Keratinocyte (primary cell): ENCODE measurements around the gene SDK1. TPM values are rescaled to one million over a fixed set of nuclear protein-coding genes. Genes with fewer than 3 reads are reported as not detected.

Experiments used
- DNase-seq: peaks from one replicate; pipeline ENCODE4 v3.0.0-alpha.2; 2011; ENCODE audit warnings: low read depth, missing footprints, low spot score
- FAIRE-seq: peaks from 2 replicates; lab custom pipeline; 2011; peaks lifted over from hg19 to GRCh38; lab: Jason Lieb, UNC
- H2AFZ ChIP-seq: 2 replicates; pipeline ENCODE4 v1.6.0; 2012; ENCODE audit warnings: low read length, control low read depth, inconsistent platforms; ENCODE audit not compliant: control insufficient read depth
- H3K27ac ChIP-seq: 2 replicates; pipeline ENCODE4 v1.5.1; 2011; ENCODE audit warnings: low read length; ENCODE audit not compliant: control insufficient read depth, insufficient read depth
- H3K27me3 ChIP-seq: 3 replicates; pipeline ENCODE4 v1.6.0; 2011; ENCODE audit warnings: low read length; ENCODE audit not compliant: control insufficient read depth, insufficient read depth; ENCODE audit errors: extremely low read depth
- H3K36me3 ChIP-seq, 2 experiments: 2 replicates in 1 of 2; 3 replicates in 1 of 2; pipeline ENCODE4 v1.5.1; 2011; ENCODE audit warnings: low read length in 2 of 2, mild to moderate bottlenecking in 1 of 2; ENCODE audit not compliant: control insufficient read depth in 2 of 2, insufficient read depth in 2 of 2; ENCODE audit errors: extremely low read depth in 1 of 2
- H3K4me1 ChIP-seq: 3 replicates; pipeline ENCODE4 v1.5.1; 2011; ENCODE audit warnings: low read length; ENCODE audit not compliant: control insufficient read depth, insufficient read depth; ENCODE audit errors: extremely low read depth
- H3K4me2 ChIP-seq: 3 replicates; pipeline ENCODE4 v1.6.0; 2011; ENCODE audit warnings: low read depth, low read length; ENCODE audit not compliant: control insufficient read depth, insufficient read depth; ENCODE audit errors: extremely low read depth
- H3K4me3 ChIP-seq, 3 experiments: fragments of 200-600 bp in 1 of 3; sonication (generic) in 1 of 3; 2 replicates in 2 of 3; 3 replicates in 1 of 3; pipeline ENCODE4 v1.5.1; 2011 to 2016; ENCODE audit warnings: low read length in 3 of 3, mild to moderate bottlenecking in 3 of 3, control low read depth in 2 of 3, inconsistent platforms in 1 of 3, low read depth in 1 of 3, mixed read lengths in 1 of 3, mixed run types in 1 of 3, moderate library complexity in 1 of 3; ENCODE audit not compliant: control insufficient read depth in 2 of 3, insufficient read depth in 2 of 3; ENCODE audit errors: extremely low read depth in 1 of 3
- H3K79me2 ChIP-seq: 2 replicates; pipeline ENCODE4 v1.6.0; 2012; ENCODE audit warnings: low read length; ENCODE audit not compliant: control insufficient read depth, insufficient read depth
- H3K9ac ChIP-seq: 3 replicates; pipeline ENCODE4 v1.6.0; 2011; ENCODE audit warnings: low read length; ENCODE audit not compliant: control insufficient read depth, insufficient read depth; ENCODE audit errors: extremely low read depth
- H3K9me1 ChIP-seq: 3 replicates; pipeline ENCODE4 v1.6.0; 2011; ENCODE audit warnings: low read length; ENCODE audit not compliant: control insufficient read depth, insufficient read depth; ENCODE audit errors: extremely low read depth
- H3K9me3 ChIP-seq: 2 replicates; pipeline ENCODE4 v1.5.1; 2012; ENCODE audit warnings: low read depth, low read length; ENCODE audit not compliant: control insufficient read depth
- H4K20me1 ChIP-seq: 3 replicates; pipeline ENCODE4 v1.6.0; 2011; ENCODE audit warnings: low read length; ENCODE audit not compliant: control insufficient read depth, insufficient read depth; ENCODE audit errors: extremely low read depth
- CTCF ChIP-seq, 3 experiments: IDR thresholded peaks in 1 of 3; conservative IDR thresholded peaks in 1 of 3; optimal IDR thresholded peaks in 1 of 3; 2 replicates in 2 of 3; 3 replicates in 1 of 3; pipeline versions ENCODE3 to v1.5.1; 2011; ENCODE audit warnings: low read length in 3 of 3, mild to moderate bottlenecking in 3 of 3, moderate library complexity in 2 of 3, control low read depth in 1 of 3, inconsistent platforms in 1 of 3; ENCODE audit not compliant: insufficient read depth in 2 of 3; ENCODE audit errors: extremely low read depth in 1 of 3
- EZH2 ChIP-seq: IDR thresholded peaks from one replicate; pipeline ENCODE4 v1.6.1; 2012; ENCODE audit warnings: inconsistent platforms, mild to moderate bottlenecking, low read length, moderate library complexity
- dilution Hi-C: fragments of 300-500 bp; cut with MboI; formaldehyde crosslinking; loops from one replicate; pipeline ENCODE4 v1.7.0; 2020; ENCODE audit warnings: low sequenced_read_pairs; ENCODE audit not compliant: extremely low pct_ligation_motif_present
- polyA plus RNA-seq, 5 experiments: library from polyadenylated mRNA; depleted of rRNA in 3 of 5; stranded (reverse) in 3 of 5; stranded (forward) in 1 of 5; unstranded in 1 of 5; fragments of >200 nt; gene quantifications; 1 replicate in 1 of 5; 2 replicates in 3 of 5; 3 replicates in 1 of 5; pipeline versions ENCODE4 v1.2.1 to v1.2.3, GENCODE V29; 2011 to 2012; ENCODE audit warnings: missing spikeins in 2 of 5, low read depth in 1 of 5, low replicate concordance in 1 of 5

Gene SDK1
- polyA plus RNA-seq, 1 donor (not counting 4 experiments of a cell fraction or from before 2014, with no cell fraction given), result 0.66 TPM

GRCh38 chr7:3825491-3825890 lies 524.4 kb downstream of the SDK1 start:
- Histone ChIP-seq H3K4me3 (no peak overlapping the region), H2AFZ (no peak overlapping the region), H3K9ac (no peak overlapping the region), H3K36me3 (peaks cover 0 to 2% of the 10 kb centered on the region in 2 experiments), H3K27ac (no peak overlapping the region), H3K9me1 (no peaks in the 10 kb centered on the region), H3K79me2 (no peaks in the 10 kb centered on the region), H3K4me2 (no peak overlapping the region), H3K27me3 (no peaks in the 10 kb centered on the region), H3K9me3 (no peaks in the 10 kb centered on the region), H3K4me1 (no peaks in the 10 kb centered on the region), H4K20me1 (no peaks in the 10 kb centered on the region)
- TF ChIP-seq EZH2, result no peak
- no peak for TF ChIP-seq CTCF (optimal IDR thresholded peaks at IDR 0.05 in 1 of 3, IDR thresholded peaks at IDR 0.05 in 1 of 3, conservative IDR thresholded peaks at IDR 0.05 in 1 of 3; ENCODE audit: extremely low read depth in 1 of 3, insufficient read depth in 2 of 3, low read length in 3 of 3)
- dilution Hi-C loops, result no loop called here
- FAIRE-seq (no peak), DNase-seq (no peak)

GRCh38 chr7:3832199-3832598 lies 531.1 kb downstream of the SDK1 start:
- Histone ChIP-seq H3K4me3 (no peak overlapping the region), H3K4me2 (no peak overlapping the region), H3K27ac (no peak overlapping the region), H3K9me1 (no peaks in the 10 kb centered on the region), H4K20me1 (no peaks in the 10 kb centered on the region), H3K9ac (no peak overlapping the region), H3K9me3 (no peaks in the 10 kb centered on the region), H2AFZ (no peak overlapping the region), H3K27me3 (no peaks in the 10 kb centered on the region), H3K4me1 (peaks cover 7% of the 10 kb centered on the region), H3K36me3 (peaks cover 0 to 2% of the 10 kb centered on the region in 2 experiments), H3K79me2 (no peaks in the 10 kb centered on the region)
- TF ChIP-seq CTCF (optimal IDR thresholded peaks at IDR 0.05 in 1 of 3, IDR thresholded peaks at IDR 0.05 in 1 of 3, conservative IDR thresholded peaks at IDR 0.05 in 1 of 3; ENCODE audit: extremely low read depth in 1 of 3, insufficient read depth in 2 of 3, low read length in 3 of 3) (no peak), EZH2 (no peak)
- dilution Hi-C loops, result no loop called here
- FAIRE-seq (no peak), DNase-seq (no peak)
